Esophagus squamous epithelium (tissue), 5 donors: ENCODE measurements around the gene NCBP3. TPM values are rescaled to one million over a fixed set of nuclear protein-coding genes. Genes with fewer than 3 reads are reported as not detected.
A peak's percentile ranks its signal among the peaks of the same experiment; 100 is the strongest.

Experiments used
- DNase-seq: peaks from one replicate; lab custom pipeline; 2025; lab: John Stamatoyannopoulos, UW
- H3K27ac ChIP-seq, 4 donors: fragments of 200-600 bp; sonication (generic); one replicate each; pipeline ENCODE4 v1.5.1; 2016 to 2019; ENCODE audit warnings: mild to moderate bottlenecking in 1 of 4
- H3K27me3 ChIP-seq, 4 donors: fragments of 200-600 bp; sonication (generic); 1 replicate in 3 of 4; 2 replicates in 1 of 4; pipeline versions ENCODE4 v1.5.1 to v1.6.0; 2017 to 2021; ENCODE audit warnings: antibody characterized with exemption in 1 of 4
- H3K36me3 ChIP-seq, 3 donors: fragments of 200-600 bp; sonication (generic); one replicate each; pipeline ENCODE4 v1.5.1; 2016 to 2019
- H3K4me1 ChIP-seq, 3 donors: fragments of 200-600 bp; sonication (generic); one replicate each; pipeline ENCODE4 v1.5.1; 2017 to 2019
- H3K4me3 ChIP-seq, 4 donors: fragments of 200-600 bp; sonication (generic); 1 replicate in 3 of 4; 2 replicates in 1 of 4; pipeline ENCODE4 v1.5.1; 2016 to 2019; ENCODE audit warnings: mild to moderate bottlenecking in 2 of 4, moderate library complexity in 1 of 4
- H3K9me3 ChIP-seq, 3 donors: fragments of 200-600 bp; sonication (generic); one replicate each; pipeline ENCODE4 v1.5.1; 2016 to 2019
- POLR2A ChIP-seq, 4 donors: fragments of 450-650 bp; IDR thresholded peaks; one replicate each; pipeline ENCODE4 v1.6.1; 2017; ENCODE audit warnings: antibody characterized with exemption in 4 of 4, mild to moderate bottlenecking in 4 of 4, moderate library complexity in 3 of 4
- WGBS, 2 donors: methylation state at CpG; one replicate each; pipeline ENCODE4 v1.1.5; 2018; 5-methylcytosine and 5-hydroxymethylcytosine counted together
- intact Hi-C: fragments of 100-400 bp; cut with DNase I; formaldehyde crosslinking; loops from one replicate; pipeline ENCODE4 v1.15.0; 2022
- total RNA-seq, 4 donors: library from RNA; depleted of rRNA; stranded (reverse); fragments of >200 nt; gene quantifications; one replicate each; pipeline ENCODE4 v1.1.0, GENCODE V29; 2016
- TF ChIP-seq, protein P1 (sequence below), 6 experiments: fragments of 450-650 bp in 4 of 6; fragments of 200-600 bp in 2 of 6; sonication (generic) in 2 of 6; IDR thresholded peaks; one replicate each; pipeline ENCODE4 v1.5.1; 2016 to 2019; ENCODE audit warnings: antibody characterized with exemption in 6 of 6, mild to moderate bottlenecking in 4 of 6, moderate library complexity in 4 of 6
- donor health status: DM: yes; HTN: yes; CAD: no.

The NCBP3 gene
- total RNA-seq, 4 donors from 2014 or later: 12.1 to 26.1 (median 17.1) TPM

DNA sequence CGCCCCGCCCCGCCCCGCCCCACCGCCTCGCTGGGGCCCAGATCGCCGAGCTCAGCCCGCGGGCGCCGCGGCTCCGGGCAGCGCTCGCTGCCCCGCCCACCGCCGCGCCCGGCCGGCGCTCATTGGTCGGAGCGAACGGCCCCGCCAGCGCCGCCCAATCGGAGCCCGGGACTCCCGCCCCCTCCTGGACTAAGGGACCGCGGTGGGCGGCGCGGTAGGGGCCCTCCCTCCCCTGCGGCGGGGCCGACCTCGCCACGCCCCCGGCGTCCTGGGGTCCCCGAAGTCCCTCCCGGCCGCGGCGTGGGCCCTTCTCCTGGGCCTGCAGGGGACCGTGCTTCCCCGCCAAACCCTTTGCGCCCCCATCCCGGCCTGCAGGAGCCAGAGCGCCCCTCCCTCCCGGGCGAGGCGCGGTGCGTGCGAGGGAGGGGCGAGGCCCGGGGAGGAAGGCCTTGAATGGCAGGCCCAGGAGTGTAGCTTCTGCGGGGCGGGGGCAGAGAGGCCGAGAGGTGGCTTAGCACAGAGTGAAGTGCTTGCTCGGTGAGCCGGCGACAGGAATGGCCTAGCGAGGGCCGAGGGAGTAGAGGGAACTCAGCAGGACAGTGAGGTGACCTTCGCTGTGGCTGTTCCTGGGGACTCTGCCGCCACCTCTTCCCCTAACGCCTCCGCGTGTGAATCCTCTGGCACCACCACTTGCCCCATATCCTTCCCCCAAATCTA is 47.1 kb upstream of the NCBP3 start, which contains the start of gene CAMKK1:
TSS of gene CAMKK1 (minus strand) at position 51 of the 717 bp plus-strand sequence. CDS start 7,366 bp downstream, outside the sequence.
- peak within 1 kb of the TSS; percentile 54 to 91 (median 62) for H3K4me3 ChIP-seq
- intact Hi-C loops: no loop called here
- TF ChIP-seq, protein P1, sequence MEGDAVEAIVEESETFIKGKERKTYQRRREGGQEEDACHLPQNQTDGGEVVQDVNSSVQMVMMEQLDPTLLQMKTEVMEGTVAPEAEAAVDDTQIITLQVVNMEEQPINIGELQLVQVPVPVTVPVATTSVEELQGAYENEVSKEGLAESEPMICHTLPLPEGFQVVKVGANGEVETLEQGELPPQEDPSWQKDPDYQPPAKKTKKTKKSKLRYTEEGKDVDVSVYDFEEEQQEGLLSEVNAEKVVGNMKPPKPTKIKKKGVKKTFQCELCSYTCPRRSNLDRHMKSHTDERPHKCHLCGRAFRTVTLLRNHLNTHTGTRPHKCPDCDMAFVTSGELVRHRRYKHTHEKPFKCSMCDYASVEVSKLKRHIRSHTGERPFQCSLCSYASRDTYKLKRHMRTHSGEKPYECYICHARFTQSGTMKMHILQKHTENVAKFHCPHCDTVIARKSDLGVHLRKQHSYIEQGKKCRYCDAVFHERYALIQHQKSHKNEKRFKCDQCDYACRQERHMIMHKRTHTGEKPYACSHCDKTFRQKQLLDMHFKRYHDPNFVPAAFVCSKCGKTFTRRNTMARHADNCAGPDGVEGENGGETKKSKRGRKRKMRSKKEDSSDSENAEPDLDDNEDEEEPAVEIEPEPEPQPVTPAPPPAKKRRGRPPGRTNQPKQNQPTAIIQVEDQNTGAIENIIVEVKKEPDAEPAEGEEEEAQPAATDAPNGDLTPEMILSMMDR (IDR thresholded peaks at IDR 0.05): peak in 2 of 6 experiments; percentile 33
- peak in 2 of 4 donors; percentile 22 to 35 for TF ChIP-seq POLR2A (IDR thresholded peaks at IDR 0.05)
- no peak for DNase-seq
- WGBS, 2 donors: 17 to 26% methylated on average over 4 to 8 of the region's 75 CpGs
- peaks cover 66 to 83% (median 76%) of the 10 kb centered on the region in 3 donors for H3K4me1 ChIP-seq
- peak within 1 kb of the TSS; percentile 83 to 94 (median 90) for H3K27ac ChIP-seq
- no peaks in the 10 kb centered on the region for H3K9me3 ChIP-seq
- no peaks in the 10 kb centered on the region for H3K27me3 ChIP-seq
- no peaks in the 10 kb centered on the region for H3K36me3 ChIP-seq

DNA sequence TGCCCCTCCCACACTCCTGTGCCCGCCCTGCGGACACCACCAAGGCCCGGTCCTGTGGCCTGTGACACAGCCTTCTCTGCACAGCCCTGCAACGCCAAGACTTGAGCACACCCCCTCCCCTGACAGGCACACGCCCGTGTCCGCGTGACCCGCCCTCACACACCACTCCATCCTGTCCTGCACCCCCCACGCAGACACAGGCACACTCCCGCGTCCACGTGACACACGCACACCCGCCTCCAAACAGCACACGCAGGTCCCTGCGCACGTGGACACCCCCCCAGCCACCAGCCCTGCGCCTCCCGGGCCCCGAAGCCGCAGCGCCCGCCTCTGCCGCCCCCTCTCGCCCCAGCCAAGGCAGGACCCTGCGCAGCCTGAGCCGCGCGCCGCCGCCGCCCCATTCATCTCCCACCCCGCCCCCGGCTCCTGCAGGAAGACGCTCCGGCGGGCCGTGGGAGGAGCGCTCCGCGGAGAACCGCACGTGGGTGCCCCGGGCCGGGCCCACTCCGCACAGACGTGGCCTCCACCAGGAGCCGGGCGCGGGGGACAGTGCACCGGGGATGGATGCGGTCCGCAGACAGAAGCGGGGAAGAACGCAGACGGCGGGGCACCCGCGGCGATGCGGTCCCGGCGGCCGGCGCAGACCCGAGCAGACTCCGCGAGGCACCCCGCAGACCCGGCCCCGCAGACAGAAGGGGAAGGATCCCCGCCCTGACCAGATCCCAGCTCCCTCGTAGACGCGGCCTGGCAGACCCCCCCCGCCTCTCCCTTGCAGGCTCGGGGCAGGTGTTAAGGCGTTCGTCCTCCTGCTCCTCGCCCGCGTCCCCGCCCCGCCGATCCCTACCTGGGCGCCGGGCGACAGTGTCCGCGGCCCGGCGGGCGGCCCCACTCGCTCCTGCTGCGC is 46.3 kb upstream of the NCBP3 start:
- intact Hi-C loops: no loop called here
- Histone ChIP-seq H3K4me1 (peaks cover 74 to 91% (median 84%) of the 10 kb centered on the region in 3 donors), H3K36me3 (no peaks in the 10 kb centered on the region), H3K27me3 (no peaks in the 10 kb centered on the region), H3K27ac (peak overlapping the region; percentile 70 to 94 (median 90)), H3K9me3 (no peaks in the 10 kb centered on the region), H3K4me3 (peak overlapping the region; percentile 54 to 91 (median 62))
- WGBS, 2 donors: 0% methylated on average over 21 of the region's 96 CpGs; no CpG with 5 or more reads in 1 of the 2 donors
- TF ChIP-seq POLR2A (IDR thresholded peaks at IDR 0.05): no peak
- TF ChIP-seq, protein P1 (IDR thresholded peaks at IDR 0.05): no peak
- DNase-seq: peak; percentile 66

DNA sequence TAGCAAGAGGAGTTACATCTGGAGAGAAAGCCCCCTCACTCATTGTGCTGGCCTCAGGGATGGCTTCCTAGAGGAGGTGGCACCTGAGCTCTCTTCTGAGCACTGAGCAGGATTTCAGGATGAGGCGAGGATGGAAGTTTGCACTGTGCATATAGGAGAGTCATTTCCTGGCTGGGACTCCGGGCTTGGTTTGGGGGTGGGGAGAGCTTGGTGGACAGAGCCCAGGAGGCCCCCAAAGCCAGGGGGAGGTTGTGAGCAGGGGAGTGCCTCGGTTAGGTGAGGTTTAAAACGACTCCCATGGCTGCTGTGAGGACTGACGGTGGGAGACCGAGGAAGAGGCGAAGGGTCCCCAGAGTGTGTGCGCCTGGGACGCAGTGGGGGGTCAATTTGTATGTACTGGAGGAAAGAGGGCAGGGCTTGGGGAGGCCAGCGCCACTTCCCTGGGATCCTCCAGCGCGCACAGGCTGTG is 45.6 kb upstream of the NCBP3 start:
- peak overlapping the region in 3 of 4 donors; percentile 88 to 94 (median 92) for H3K27ac ChIP-seq
- peaks cover 78 to 97% (median 91%) of the 10 kb centered on the region in 3 donors for H3K4me1 ChIP-seq
- no peak for DNase-seq
- TF ChIP-seq, protein P1 (IDR thresholded peaks at IDR 0.05): no peak
- TF ChIP-seq POLR2A (IDR thresholded peaks at IDR 0.05): no peak
- H3K9me3 ChIP-seq: no peaks in the 10 kb centered on the region
- WGBS, 2 donors: 44 to 52% methylated on average over 9 of the region's 12 CpGs
- H3K36me3 ChIP-seq: no peaks in the 10 kb centered on the region
- intact Hi-C loops: no loop called here
- peak overlapping the region; percentile 54 to 91 (median 62) for H3K4me3 ChIP-seq
- no peaks in the 10 kb centered on the region for H3K27me3 ChIP-seq

DNA sequence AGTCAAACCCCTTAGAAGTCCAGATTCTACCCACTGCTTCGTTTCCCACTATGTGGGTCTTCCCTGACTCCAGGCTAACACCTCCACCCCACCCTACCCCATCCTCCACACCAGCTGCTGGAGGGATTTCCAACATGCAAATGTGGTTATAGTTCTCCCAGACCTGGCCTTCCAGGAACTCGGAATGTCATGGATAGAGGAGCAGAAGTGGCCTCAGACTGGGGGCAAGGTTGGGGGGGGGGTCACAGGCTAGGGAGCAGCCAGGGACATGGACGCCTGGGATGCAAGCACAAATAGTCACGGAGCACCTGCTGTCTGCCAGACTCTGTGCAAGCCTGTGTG is 44.8 kb upstream of the NCBP3 start:
- H3K27ac ChIP-seq: peak overlapping the region; percentile 86 to 94 (median 90)
- H3K36me3 ChIP-seq: no peaks in the 10 kb centered on the region
- no peak for TF ChIP-seq POLR2A (IDR thresholded peaks at IDR 0.05)
- TF ChIP-seq, protein P1 (IDR thresholded peaks at IDR 0.05): no peak
- DNase-seq: no peak
- H3K27me3 ChIP-seq: no peaks in the 10 kb centered on the region
- 44 to 57% methylated on average over 2 to 4 of the region's 4 CpGs for WGBS, 2 donors
- no peak overlapping the region for H3K4me3 ChIP-seq
- no peaks in the 10 kb centered on the region for H3K9me3 ChIP-seq
- H3K4me1 ChIP-seq: peaks cover 78 to 97% (median 90%) of the 10 kb centered on the region in 3 donors
- intact Hi-C loops: no loop called here
